Neuronal stem cell (in vitro differentiated cells): ENCODE measurements around the gene BRD3OS.

Experiments
- DNase-seq: peaks from one replicate; pipeline ENCODE4 v3.0.0-alpha.2; 2013; ENCODE audit warnings: low spot score
- H2AFZ ChIP-seq: one replicate; pipeline ENCODE4 v1.6.1; 2013; ENCODE audit warnings: mild to moderate bottlenecking, low read length, inconsistent platforms
- H2AK5ac ChIP-seq: 2 replicates; pipeline ENCODE4 v1.6.1; 2013; ENCODE audit warnings: low read depth, mild to moderate bottlenecking, inconsistent platforms, low read length, moderate library complexity, mixed read lengths
- H2BK120ac ChIP-seq: 2 replicates; pipeline ENCODE4 v1.6.1; 2013; ENCODE audit warnings: low read depth, mild to moderate bottlenecking, inconsistent platforms, low read length, moderate library complexity, mixed read lengths
- H2BK12ac ChIP-seq: one replicate; pipeline ENCODE4 v1.6.1; 2013; ENCODE audit warnings: low read length, inconsistent platforms
- H2BK15ac ChIP-seq: 2 replicates; pipeline ENCODE4 v1.6.1; 2013; ENCODE audit warnings: mild to moderate bottlenecking, low read length, inconsistent platforms, mixed read lengths
- H2BK5ac ChIP-seq: one replicate; pipeline ENCODE4 v1.6.1; 2013; ENCODE audit warnings: inconsistent platforms, mild to moderate bottlenecking, low read length, moderate library complexity
- H3K14ac ChIP-seq: one replicate; pipeline ENCODE4 v1.6.1; 2013; ENCODE audit warnings: low read length, inconsistent platforms
- H3K18ac ChIP-seq: 2 replicates; pipeline ENCODE4 v1.6.1; 2013; ENCODE audit warnings: low read length, inconsistent platforms
- H3K23ac ChIP-seq: 2 replicates; pipeline ENCODE4 v1.6.1; 2013; ENCODE audit warnings: low read depth, mild to moderate bottlenecking, mixed read lengths, low read length, inconsistent platforms; ENCODE audit not compliant: poor library complexity
- H3K27ac ChIP-seq: replicated peaks from 3 replicates; pipeline ENCODE4 v1.5.1; 2013; ENCODE audit warnings: low read length, inconsistent platforms
- H3K27me3 ChIP-seq, 3 experiments: 2 replicates each; pipeline ENCODE4 v1.6.1; 2013; ENCODE audit warnings: low read length in 3 of 3, mild to moderate bottlenecking in 2 of 3, inconsistent platforms in 1 of 3, low read depth in 1 of 3, mixed read lengths in 1 of 3, moderate library complexity in 1 of 3; ENCODE audit not compliant: control insufficient read depth in 3 of 3, insufficient read depth in 3 of 3
- H3K36me3 ChIP-seq, 2 donors: replicated peaks in 1 of 2; 2 replicates each; pipeline ENCODE4 v1.6.1; 2013; ENCODE audit warnings: low read length in 2 of 2; ENCODE audit not compliant: control insufficient read depth in 2 of 2, insufficient read depth in 2 of 2
- H3K4ac ChIP-seq: 2 replicates; pipeline ENCODE4 v1.6.1; 2013; ENCODE audit warnings: inconsistent platforms, mild to moderate bottlenecking, low read length, moderate library complexity
- H3K4me1 ChIP-seq, 2 donors: 1 replicate in 1 of 2; 2 replicates in 1 of 2; pipeline ENCODE4 v1.6.1; 2013; ENCODE audit warnings: low read length in 2 of 2, low read depth in 1 of 2; ENCODE audit not compliant: control insufficient read depth in 2 of 2, insufficient read depth in 1 of 2
- H3K4me2 ChIP-seq: one replicate; pipeline ENCODE4 v1.6.1; 2013; ENCODE audit warnings: mild to moderate bottlenecking, low read length, inconsistent platforms; ENCODE audit not compliant: insufficient read depth, poor library complexity, severe bottlenecking
- H3K4me3 ChIP-seq, 2 donors: 2 replicates each; pipeline ENCODE4 v1.5.1; 2013; ENCODE audit warnings: low read length in 2 of 2, mild to moderate bottlenecking in 2 of 2, inconsistent platforms in 1 of 2, moderate library complexity in 1 of 2
- H3K79me1 ChIP-seq: one replicate; pipeline ENCODE4 v1.6.1; 2013; ENCODE audit warnings: low read depth, mild to moderate bottlenecking, inconsistent platforms, low read length, moderate library complexity
- H3K9ac ChIP-seq: one replicate; pipeline ENCODE4 v1.6.1; 2013; ENCODE audit warnings: mild to moderate bottlenecking, low read depth, low read length, inconsistent platforms; ENCODE audit not compliant: poor library complexity
- H3K9me3 ChIP-seq, 2 donors: replicated peaks in 1 of 2; 2 replicates each; pipeline versions ENCODE3 to v1.6.1; 2013; ENCODE audit warnings: low read length in 2 of 2, mild to moderate bottlenecking in 2 of 2, inconsistent platforms in 1 of 2, low read depth in 1 of 2, mixed read lengths in 1 of 2, moderate library complexity in 1 of 2; ENCODE audit not compliant: control insufficient read depth in 2 of 2, insufficient read depth in 1 of 2
- H4K8ac ChIP-seq: one replicate; pipeline ENCODE4 v1.6.1; 2013; ENCODE audit warnings: low read depth, mild to moderate bottlenecking, inconsistent platforms, low read length, moderate library complexity
- H4K91ac ChIP-seq: one replicate; pipeline ENCODE4 v1.6.1; 2013; ENCODE audit warnings: low read length, low read depth, mild to moderate bottlenecking, inconsistent platforms; ENCODE audit not compliant: poor library complexity
- WGBS, 2 donors: extraction: QIAGEN DNeasy Blood & Tissue Kit; methylation state at CpG; one replicate each; pipeline ENCODE4 v1.1.7; 2013; ENCODE audit warnings: missing lambda C conversion rate in 2 of 2, mixed read lengths in 1 of 2; ENCODE audit not compliant: insufficient read length in 2 of 2, insufficient replicate concordance in 1 of 2; ENCODE audit errors: extremely low coverage in 2 of 2; 5-methylcytosine and 5-hydroxymethylcytosine counted together

Gene BRD3OS

DNA sequence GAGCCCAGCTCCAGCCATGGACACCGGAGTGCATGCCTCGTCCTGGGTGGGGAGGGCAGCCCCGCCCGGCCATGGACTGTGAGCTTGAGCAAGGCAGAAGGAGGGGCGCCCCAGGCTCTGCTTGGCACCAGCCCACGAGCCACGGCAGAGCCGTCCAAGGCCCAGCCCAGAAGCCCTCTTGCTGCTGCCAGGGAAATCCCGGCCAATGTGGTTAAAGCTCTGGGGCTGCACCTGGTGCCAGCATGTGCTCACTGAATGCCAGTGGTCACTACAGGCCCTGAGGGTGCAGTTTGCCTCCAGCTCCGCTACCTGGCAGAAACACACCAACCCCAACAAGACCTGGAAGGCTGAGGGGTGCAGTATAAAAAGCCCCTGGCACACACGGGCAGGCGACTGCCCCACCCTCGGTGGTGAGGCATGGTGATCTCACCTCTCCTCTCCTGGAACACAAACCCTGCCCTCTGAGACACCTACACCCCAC is 30.7 kb downstream of the BRD3OS start:
- Histone ChIP-seq H3K27ac (no peak overlapping the region), H3K9ac (no peak overlapping the region), H3K4me1 (peaks cover 5 to 31% of the 10 kb centered on the region in 2 donors), H3K23ac (no peak overlapping the region), H3K4ac (no peak overlapping the region), H2BK120ac (no peak overlapping the region), H4K91ac (no peak overlapping the region), H2BK5ac (no peak overlapping the region), H2BK15ac (no peak overlapping the region), H3K9me3 (no peaks in the 10 kb centered on the region), H3K14ac (peak overlapping the region; percentile 40), H2AFZ (no peak overlapping the region), H4K8ac (no peak overlapping the region), H3K79me1 (peaks cover 62% of the 10 kb centered on the region), H3K27me3 (no peaks in the 10 kb centered on the region), H3K4me2 (no peak overlapping the region), H3K18ac (no peak overlapping the region), H3K4me3 (no peak overlapping the region), H2AK5ac (no peak overlapping the region), H2BK12ac (no peak overlapping the region), H3K36me3 (peaks cover 19 to 51% of the 10 kb centered on the region in 2 donors)
- no CpG with 5 or more reads among the region's 13 CpGs for WGBS, 2 donors
- DNase-seq: no peak

DNA sequence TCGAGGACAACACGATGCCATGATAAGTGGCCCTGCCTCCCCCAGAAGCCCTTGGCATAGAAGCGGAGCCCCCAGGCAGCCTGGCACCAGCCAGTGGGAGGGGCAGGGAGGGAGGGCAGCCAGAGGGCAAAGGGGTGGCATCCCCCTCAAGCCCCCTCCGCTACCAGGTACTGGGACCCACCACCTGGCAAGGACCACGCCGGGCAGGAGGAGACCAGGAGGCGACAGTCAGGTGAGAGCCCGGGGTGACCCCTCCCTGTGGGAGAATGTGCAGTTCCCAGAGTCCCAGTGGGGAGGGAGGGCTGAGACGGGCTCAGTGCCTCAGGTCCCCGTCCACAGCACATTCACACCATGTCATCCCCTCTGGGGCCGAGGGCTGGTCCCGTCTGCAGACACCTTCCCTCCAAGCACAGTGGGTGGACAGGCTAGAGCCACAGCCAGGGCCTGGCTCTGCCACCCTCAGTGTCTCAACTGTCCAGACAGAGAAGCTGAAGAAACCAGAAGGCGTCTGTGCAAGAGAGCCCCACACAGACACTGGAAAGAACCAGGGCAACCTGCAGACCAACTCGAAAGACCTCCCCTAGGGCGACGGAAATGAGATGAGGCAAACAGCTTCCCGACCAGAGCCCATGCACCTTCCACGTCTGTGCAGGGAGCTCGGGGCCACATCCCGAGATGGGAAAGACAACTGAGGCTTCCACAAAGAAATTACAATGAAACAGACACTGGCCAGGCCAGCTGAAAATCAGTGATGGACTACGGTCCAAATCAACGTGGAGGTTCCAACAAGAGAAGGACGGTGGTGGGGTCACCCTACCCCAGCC is 31.4 kb downstream of the BRD3OS start:
- H2BK15ac ChIP-seq: no peak overlapping the region
- H2BK120ac ChIP-seq: no peak overlapping the region
- no peak overlapping the region for H3K4ac ChIP-seq
- H3K36me3 ChIP-seq: peaks cover 13 to 45% of the 10 kb centered on the region in 2 donors
- H3K14ac ChIP-seq: peak overlapping the region; percentile 63
- no peak overlapping the region for H2BK12ac ChIP-seq
- H3K4me1 ChIP-seq: peaks cover 5 to 33% of the 10 kb centered on the region in 2 donors
- peak overlapping the region in 1 of 2 donors; percentile 37 for H3K4me3 ChIP-seq
- peak overlapping the region; percentile 53 for H2BK5ac ChIP-seq
- H3K27me3 ChIP-seq: no peaks in the 10 kb centered on the region
- H3K27ac ChIP-seq: no peak overlapping the region
- H3K4me2 ChIP-seq: no peak overlapping the region
- H3K79me1 ChIP-seq: peaks cover 65% of the 10 kb centered on the region
- H3K18ac ChIP-seq: peak overlapping the region; percentile 83
- H4K91ac ChIP-seq: no peak overlapping the region
- peak overlapping the region; percentile 85 for H3K23ac ChIP-seq
- H3K9ac ChIP-seq: peak overlapping the region; percentile 77
- no CpG with 5 or more reads among the region's 23 CpGs for WGBS, 2 donors
- H2AFZ ChIP-seq: no peak overlapping the region
- DNase-seq: no peak
- H2AK5ac ChIP-seq: no peak overlapping the region
- H4K8ac ChIP-seq: no peak overlapping the region
- no peaks in the 10 kb centered on the region for H3K9me3 ChIP-seq

DNA sequence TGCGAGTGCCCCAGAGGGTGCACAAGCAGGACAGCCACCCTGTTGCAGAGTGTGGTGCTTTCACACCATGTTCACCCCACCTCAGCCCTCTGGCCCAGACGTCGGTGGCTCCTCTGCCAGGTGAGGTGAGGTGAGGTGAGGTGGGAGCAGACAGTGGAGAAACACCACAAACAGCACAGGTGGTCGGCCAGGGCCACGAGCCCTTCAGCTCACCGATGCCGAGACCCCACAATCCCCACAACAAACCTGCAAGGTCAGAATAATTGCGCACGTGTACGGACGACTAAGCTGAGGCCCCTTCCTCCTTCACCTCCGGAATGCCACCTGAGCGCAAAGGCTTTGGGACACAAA is 32.0 kb downstream of the BRD3OS start:
- Histone ChIP-seq H3K79me1 (peaks cover 66% of the 10 kb centered on the region), H3K27ac (no peak overlapping the region)
- WGBS, 2 donors: no CpG with 5 or more reads among the region's 13 CpGs

More for the DNA sequence above, 32.0 kb downstream of the BRD3OS start:
- H3K9ac ChIP-seq: peak overlapping the region; percentile 24
- peaks cover 13 to 41% of the 10 kb centered on the region in 2 donors for H3K36me3 ChIP-seq
- peak overlapping the region; percentile 53 for H3K18ac ChIP-seq
- no peaks in the 10 kb centered on the region for H3K27me3 ChIP-seq
- H2BK120ac ChIP-seq: no peak overlapping the region
- H4K91ac ChIP-seq: no peak overlapping the region
- H4K8ac ChIP-seq: no peak overlapping the region
- H3K4me3 ChIP-seq: peak overlapping the region in 1 of 2 donors; percentile 16
- H2AFZ ChIP-seq: no peak overlapping the region
- H2AK5ac ChIP-seq: no peak overlapping the region
- H3K4me2 ChIP-seq: no peak overlapping the region
- H2BK15ac ChIP-seq: no peak overlapping the region
- no peaks in the 10 kb centered on the region for H3K9me3 ChIP-seq
- no peak overlapping the region for H2BK5ac ChIP-seq
- H3K4ac ChIP-seq: no peak overlapping the region
- H3K23ac ChIP-seq: peak overlapping the region; percentile 85
- H3K14ac ChIP-seq: peak overlapping the region; percentile 63
- H2BK12ac ChIP-seq: no peak overlapping the region
- peaks cover 5 to 33% of the 10 kb centered on the region in 2 donors for H3K4me1 ChIP-seq
- no peak for DNase-seq
